Measurements from ENCODE around the gene OCIAD2. TPM values are rescaled to one million over a fixed set of nuclear protein-coding genes. Genes with fewer than 3 reads are reported as not detected.

OCIAD2 gene
- total RNA-seq, 1 experiment from 2014 or later: 82.7 TPM

DNA sequence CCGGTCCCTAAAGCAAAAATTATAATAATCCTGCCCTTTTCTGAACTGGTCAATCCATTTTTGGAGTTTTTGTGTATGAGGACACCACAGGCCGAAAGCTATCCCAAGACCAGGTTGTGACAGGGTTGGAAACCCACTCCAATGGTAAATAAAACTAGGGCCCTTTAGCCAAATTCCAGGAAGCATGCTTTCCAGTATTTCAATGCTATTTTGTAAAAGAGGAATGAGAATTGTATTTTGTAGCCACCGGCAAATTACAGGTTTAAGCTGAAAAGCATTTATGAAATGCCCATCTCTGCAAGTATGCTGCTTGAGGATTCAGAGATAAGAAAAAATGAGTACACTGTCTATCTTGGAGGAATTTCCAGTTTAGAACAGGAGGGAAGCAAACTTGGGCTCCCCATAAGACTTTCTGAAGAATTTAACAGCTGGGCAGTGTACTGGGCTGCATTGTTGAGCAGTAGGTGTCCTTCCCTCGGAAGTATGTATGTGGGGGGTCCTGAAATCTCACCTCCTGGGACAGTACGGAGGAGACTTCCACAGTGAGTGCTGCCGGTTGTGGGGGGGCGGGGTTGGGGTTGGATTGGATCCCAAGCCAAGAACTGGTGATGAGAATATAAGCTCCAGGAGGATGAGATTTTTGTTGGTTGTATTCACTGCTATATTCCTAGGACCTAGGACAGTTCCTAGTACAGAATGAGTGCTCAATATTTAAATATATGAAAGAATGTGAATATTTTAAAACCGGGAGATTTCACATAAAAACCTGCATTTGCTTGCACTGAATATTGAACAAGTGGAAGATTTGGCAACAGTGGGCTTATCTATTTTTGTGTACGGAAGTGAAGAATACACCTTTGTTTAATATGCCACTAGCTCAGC, 26.8 kb downstream of the OCIAD2 start:
- Mint-ChIP-seq H3K27me3 (ENCODE audit: low read depth) (no peaks in the 10 kb centered on the region), H3K4me1 (peaks cover 4% of the 10 kb centered on the region), H3K36me3 (no peaks in the 10 kb centered on the region), H3K4me3 (no peak overlapping the region), H3K9me3 (no peaks in the 10 kb centered on the region; the same call in 1 of the 2 replicates), H3K27ac (no peak overlapping the region)
- POLR2A ChIA-PET: no interaction called here
- CTCF ChIA-PET: interaction anchor here (0.5 to 0.7 kb wide), 2 partner anchors 99 to 373 kb away, joined by 3 to 4 read pairs; partner anchors contain the start of gene FRYL
- TF ChIP-seq NR2C2 (CRISPR knock-in tag; IDR thresholded peaks at IDR 0.05) (no peak), MYBL2 (CRISPR knock-in tag; IDR thresholded peaks at IDR 0.05) (no peak), OVOL2 (CRISPR knock-in tag; IDR thresholded peaks at IDR 0.05; ENCODE audit: borderline replicate concordance) (no peak), SP1 (CRISPR knock-in tag; conservative IDR thresholded peaks at IDR 0.05) (no peak), TEAD4 (CRISPR knock-in tag; IDR thresholded peaks at IDR 0.05) (no peak), ZNF121 (CRISPR knock-in tag; IDR thresholded peaks at IDR 0.05) (no peak), TCF7 (CRISPR knock-in tag; IDR thresholded peaks at IDR 0.05; ENCODE audit: low read depth) (no peak), GRHL2 (CRISPR knock-in tag; IDR thresholded peaks at IDR 0.05; ENCODE audit: insufficient replicate concordance, severe bottlenecking) (no peak), CREB1 (CRISPR knock-in tag; IDR thresholded peaks at IDR 0.05) (no peak), KAT7 (CRISPR knock-in tag; IDR thresholded peaks at IDR 0.05; ENCODE audit: borderline replicate concordance) (no peak), ZNF263 (CRISPR knock-in tag; IDR thresholded peaks at IDR 0.05; ENCODE audit: low read depth) (no peak), ETV6 (CRISPR knock-in tag; IDR thresholded peaks at IDR 0.05) (no peak)
- TF ChIP-seq, protein P1, sequence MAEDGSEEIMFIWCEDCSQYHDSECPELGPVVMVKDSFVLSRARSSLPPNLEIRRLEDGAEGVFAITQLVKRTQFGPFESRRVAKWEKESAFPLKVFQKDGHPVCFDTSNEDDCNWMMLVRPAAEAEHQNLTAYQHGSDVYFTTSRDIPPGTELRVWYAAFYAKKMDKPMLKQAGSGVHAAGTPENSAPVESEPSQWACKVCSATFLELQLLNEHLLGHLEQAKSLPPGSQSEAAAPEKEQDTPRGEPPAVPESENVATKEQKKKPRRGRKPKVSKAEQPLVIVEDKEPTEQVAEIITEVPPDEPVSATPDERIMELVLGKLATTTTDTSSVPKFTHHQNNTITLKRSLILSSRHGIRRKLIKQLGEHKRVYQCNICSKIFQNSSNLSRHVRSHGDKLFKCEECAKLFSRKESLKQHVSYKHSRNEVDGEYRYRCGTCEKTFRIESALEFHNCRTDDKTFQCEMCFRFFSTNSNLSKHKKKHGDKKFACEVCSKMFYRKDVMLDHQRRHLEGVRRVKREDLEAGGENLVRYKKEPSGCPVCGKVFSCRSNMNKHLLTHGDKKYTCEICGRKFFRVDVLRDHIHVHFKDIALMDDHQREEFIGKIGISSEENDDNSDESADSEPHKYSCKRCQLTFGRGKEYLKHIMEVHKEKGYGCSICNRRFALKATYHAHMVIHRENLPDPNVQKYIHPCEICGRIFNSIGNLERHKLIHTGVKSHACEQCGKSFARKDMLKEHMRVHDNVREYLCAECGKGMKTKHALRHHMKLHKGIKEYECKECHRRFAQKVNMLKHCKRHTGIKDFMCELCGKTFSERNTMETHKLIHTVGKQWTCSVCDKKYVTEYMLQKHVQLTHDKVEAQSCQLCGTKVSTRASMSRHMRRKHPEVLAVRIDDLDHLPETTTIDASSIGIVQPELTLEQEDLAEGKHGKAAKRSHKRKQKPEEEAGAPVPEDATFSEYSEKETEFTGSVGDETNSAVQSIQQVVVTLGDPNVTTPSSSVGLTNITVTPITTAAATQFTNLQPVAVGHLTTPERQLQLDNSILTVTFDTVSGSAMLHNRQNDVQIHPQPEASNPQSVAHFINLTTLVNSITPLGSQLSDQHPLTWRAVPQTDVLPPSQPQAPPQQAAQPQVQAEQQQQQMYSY (CRISPR knock-in tag; IDR thresholded peaks at IDR 0.05): no peak
- TF ChIP-seq, protein P2, sequence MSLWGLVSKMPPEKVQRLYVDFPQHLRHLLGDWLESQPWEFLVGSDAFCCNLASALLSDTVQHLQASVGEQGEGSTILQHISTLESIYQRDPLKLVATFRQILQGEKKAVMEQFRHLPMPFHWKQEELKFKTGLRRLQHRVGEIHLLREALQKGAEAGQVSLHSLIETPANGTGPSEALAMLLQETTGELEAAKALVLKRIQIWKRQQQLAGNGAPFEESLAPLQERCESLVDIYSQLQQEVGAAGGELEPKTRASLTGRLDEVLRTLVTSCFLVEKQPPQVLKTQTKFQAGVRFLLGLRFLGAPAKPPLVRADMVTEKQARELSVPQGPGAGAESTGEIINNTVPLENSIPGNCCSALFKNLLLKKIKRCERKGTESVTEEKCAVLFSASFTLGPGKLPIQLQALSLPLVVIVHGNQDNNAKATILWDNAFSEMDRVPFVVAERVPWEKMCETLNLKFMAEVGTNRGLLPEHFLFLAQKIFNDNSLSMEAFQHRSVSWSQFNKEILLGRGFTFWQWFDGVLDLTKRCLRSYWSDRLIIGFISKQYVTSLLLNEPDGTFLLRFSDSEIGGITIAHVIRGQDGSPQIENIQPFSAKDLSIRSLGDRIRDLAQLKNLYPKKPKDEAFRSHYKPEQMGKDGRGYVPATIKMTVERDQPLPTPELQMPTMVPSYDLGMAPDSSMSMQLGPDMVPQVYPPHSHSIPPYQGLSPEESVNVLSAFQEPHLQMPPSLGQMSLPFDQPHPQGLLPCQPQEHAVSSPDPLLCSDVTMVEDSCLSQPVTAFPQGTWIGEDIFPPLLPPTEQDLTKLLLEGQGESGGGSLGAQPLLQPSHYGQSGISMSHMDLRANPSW (CRISPR knock-in tag; conservative IDR thresholded peaks at IDR 0.05; ENCODE audit: low read depth): no peak
- TF ChIP-seq, protein P3, sequence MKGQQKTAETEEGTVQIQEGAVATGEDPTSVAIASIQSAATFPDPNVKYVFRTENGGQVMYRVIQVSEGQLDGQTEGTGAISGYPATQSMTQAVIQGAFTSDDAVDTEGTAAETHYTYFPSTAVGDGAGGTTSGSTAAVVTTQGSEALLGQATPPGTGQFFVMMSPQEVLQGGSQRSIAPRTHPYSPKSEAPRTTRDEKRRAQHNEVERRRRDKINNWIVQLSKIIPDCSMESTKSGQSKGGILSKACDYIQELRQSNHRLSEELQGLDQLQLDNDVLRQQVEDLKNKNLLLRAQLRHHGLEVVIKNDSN (CRISPR knock-in tag; IDR thresholded peaks at IDR 0.05): no peak
- TF ChIP-seq, protein P4, sequence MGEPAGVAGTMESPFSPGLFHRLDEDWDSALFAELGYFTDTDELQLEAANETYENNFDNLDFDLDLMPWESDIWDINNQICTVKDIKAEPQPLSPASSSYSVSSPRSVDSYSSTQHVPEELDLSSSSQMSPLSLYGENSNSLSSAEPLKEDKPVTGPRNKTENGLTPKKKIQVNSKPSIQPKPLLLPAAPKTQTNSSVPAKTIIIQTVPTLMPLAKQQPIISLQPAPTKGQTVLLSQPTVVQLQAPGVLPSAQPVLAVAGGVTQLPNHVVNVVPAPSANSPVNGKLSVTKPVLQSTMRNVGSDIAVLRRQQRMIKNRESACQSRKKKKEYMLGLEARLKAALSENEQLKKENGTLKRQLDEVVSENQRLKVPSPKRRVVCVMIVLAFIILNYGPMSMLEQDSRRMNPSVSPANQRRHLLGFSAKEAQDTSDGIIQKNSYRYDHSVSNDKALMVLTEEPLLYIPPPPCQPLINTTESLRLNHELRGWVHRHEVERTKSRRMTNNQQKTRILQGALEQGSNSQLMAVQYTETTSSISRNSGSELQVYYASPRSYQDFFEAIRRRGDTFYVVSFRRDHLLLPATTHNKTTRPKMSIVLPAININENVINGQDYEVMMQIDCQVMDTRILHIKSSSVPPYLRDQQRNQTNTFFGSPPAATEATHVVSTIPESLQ (CRISPR knock-in tag; IDR thresholded peaks at IDR 0.05): no peak
- TF ChIP-seq, protein P5, sequence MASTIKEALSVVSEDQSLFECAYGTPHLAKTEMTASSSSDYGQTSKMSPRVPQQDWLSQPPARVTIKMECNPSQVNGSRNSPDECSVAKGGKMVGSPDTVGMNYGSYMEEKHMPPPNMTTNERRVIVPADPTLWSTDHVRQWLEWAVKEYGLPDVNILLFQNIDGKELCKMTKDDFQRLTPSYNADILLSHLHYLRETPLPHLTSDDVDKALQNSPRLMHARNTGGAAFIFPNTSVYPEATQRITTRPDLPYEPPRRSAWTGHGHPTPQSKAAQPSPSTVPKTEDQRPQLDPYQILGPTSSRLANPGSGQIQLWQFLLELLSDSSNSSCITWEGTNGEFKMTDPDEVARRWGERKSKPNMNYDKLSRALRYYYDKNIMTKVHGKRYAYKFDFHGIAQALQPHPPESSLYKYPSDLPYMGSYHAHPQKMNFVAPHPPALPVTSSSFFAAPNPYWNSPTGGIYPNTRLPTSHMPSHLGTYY (CRISPR knock-in tag; IDR thresholded peaks at IDR 0.05): no peak
- TF ChIP-seq, protein P6, sequence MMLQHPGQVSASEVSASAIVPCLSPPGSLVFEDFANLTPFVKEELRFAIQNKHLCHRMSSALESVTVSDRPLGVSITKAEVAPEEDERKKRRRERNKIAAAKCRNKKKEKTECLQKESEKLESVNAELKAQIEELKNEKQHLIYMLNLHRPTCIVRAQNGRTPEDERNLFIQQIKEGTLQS (CRISPR knock-in tag; conservative IDR thresholded peaks at IDR 0.05): no peak
- TF ChIP-seq, protein P7, sequence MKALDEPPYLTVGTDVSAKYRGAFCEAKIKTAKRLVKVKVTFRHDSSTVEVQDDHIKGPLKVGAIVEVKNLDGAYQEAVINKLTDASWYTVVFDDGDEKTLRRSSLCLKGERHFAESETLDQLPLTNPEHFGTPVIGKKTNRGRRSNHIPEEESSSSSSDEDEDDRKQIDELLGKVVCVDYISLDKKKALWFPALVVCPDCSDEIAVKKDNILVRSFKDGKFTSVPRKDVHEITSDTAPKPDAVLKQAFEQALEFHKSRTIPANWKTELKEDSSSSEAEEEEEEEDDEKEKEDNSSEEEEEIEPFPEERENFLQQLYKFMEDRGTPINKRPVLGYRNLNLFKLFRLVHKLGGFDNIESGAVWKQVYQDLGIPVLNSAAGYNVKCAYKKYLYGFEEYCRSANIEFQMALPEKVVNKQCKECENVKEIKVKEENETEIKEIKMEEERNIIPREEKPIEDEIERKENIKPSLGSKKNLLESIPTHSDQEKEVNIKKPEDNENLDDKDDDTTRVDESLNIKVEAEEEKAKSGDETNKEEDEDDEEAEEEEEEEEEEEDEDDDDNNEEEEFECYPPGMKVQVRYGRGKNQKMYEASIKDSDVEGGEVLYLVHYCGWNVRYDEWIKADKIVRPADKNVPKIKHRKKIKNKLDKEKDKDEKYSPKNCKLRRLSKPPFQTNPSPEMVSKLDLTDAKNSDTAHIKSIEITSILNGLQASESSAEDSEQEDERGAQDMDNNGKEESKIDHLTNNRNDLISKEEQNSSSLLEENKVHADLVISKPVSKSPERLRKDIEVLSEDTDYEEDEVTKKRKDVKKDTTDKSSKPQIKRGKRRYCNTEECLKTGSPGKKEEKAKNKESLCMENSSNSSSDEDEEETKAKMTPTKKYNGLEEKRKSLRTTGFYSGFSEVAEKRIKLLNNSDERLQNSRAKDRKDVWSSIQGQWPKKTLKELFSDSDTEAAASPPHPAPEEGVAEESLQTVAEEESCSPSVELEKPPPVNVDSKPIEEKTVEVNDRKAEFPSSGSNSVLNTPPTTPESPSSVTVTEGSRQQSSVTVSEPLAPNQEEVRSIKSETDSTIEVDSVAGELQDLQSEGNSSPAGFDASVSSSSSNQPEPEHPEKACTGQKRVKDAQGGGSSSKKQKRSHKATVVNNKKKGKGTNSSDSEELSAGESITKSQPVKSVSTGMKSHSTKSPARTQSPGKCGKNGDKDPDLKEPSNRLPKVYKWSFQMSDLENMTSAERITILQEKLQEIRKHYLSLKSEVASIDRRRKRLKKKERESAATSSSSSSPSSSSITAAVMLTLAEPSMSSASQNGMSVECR (CRISPR knock-in tag; IDR thresholded peaks at IDR 0.05; ENCODE audit: borderline replicate concordance): no peak
- DNase-seq (ENCODE audit: low spot score): no peak
- no peak; the same call in 1 of the 2 replicates for ATAC-seq
